ENCODE data around the gene MTX1. TPM values are rescaled to one million over a fixed set of nuclear protein-coding genes. Genes with fewer than 3 reads are reported as not detected.
"Not testable (repeated sequence)": the region's sequence is repeated elsewhere in the genome, so short reads cannot be mapped to it uniquely, and the experiment has no call there.

Gene MTX1
- total RNA-seq, 4 donors from 2014 or later, result 34.1 to 52.8 (median 38.0) TPM

- 81% methylated on average over 2 of the region's 3 CpGs for WGBS
These were observed 34.4 kb downstream of the MTX1 start for GRCh38 chr1:155242805-155243358.

GRCh38 chr1:155244368-155245162 is 36.1 kb downstream of the MTX1 start:
- Histone ChIP-seq H3K4me1 (peaks cover 17 to 50% (median 49%) of the 10 kb centered on the region in 4 donors), H3K27ac (replicated peaks in 1 of 4) (peak overlapping the region; percentile 83 to 92 (median 90)), H3K36me3 (peaks cover 10 to 31% (median 20%) of the 10 kb centered on the region in 4 donors), H3K9me3 (peaks cover 0 to 3% (median 0%) of the 10 kb centered on the region in 4 donors), H3K4me3 (peak overlapping the region; percentile 56 to 68 (median 60)), H3K27me3 (peaks cover 0 to 4% (median 0%) of the 10 kb centered on the region in 4 donors)
- under 1% methylated on average over 52 of the region's 53 CpGs for WGBS
- DNase-seq (ENCODE audit: extremely low spot score), result peak; percentile 99
- TF ChIP-seq CTCF (IDR thresholded peaks at IDR 0.05) (peak; percentile 54 to 74 (median 66)), POLR2A (IDR thresholded peaks at IDR 0.05; ENCODE audit: low read depth) (peak; percentile 67), EP300 (IDR thresholded peaks at IDR 0.05) (no peak), POLR2AphosphoS5 (IDR thresholded peaks at IDR 0.05) (peak; percentile 94 to 95)
- intact Hi-C loops (cut with DNase I), result no loop called here

More at GRCh38 chr1:155242805-155243358, 34.4 kb downstream of the MTX1 start:
- DNase-seq (ENCODE audit: extremely low spot score), result no peak
- Histone ChIP-seq H3K27me3 (peaks cover 0 to 4% (median 0%) of the 10 kb centered on the region in 4 donors), H3K4me3 (peak overlapping the region; percentile 56 to 68 (median 60)), H3K27ac (replicated peaks in 1 of 4) (peak overlapping the region; percentile 83 to 92 (median 90)), H3K9me3 (peaks cover 0 to 3% (median 0%) of the 10 kb centered on the region in 4 donors), H3K4me1 (peaks cover 17 to 50% (median 49%) of the 10 kb centered on the region in 4 donors), H3K36me3 (peaks cover 7 to 30% (median 19%) of the 10 kb centered on the region in 4 donors)
- intact Hi-C loops (cut with DNase I), result no loop called here
- TF ChIP-seq POLR2AphosphoS5 (IDR thresholded peaks at IDR 0.05), result peak in 1 of 2 donors; percentile 20
- no peak for TF ChIP-seq CTCF (IDR thresholded peaks at IDR 0.05)

GRCh38 chr1:155245163-155245524 is 36.6 kb downstream of the MTX1 start:
- no peak for DNase-seq (ENCODE audit: extremely low spot score)
- 44% methylated on average over 6 of the region's 8 CpGs for WGBS
- intact Hi-C loops (cut with DNase I), result no loop called here
- Histone ChIP-seq H3K27ac (replicated peaks in 1 of 4) (peak overlapping the region; percentile 83 to 92 (median 90)), H3K36me3 (peaks cover 10 to 30% (median 19%) of the 10 kb centered on the region in 4 donors), H3K9me3 (peaks cover 0 to 3% (median 0%) of the 10 kb centered on the region in 4 donors), H3K4me3 (peak overlapping the region; percentile 56 to 68 (median 60)), H3K4me1 (peaks cover 17 to 47% (median 47%) of the 10 kb centered on the region in 4 donors), H3K27me3 (peaks cover 0 to 4% (median 0%) of the 10 kb centered on the region in 4 donors)
- TF ChIP-seq EP300 (IDR thresholded peaks at IDR 0.05) (no peak), POLR2A (IDR thresholded peaks at IDR 0.05; ENCODE audit: low read depth) (no peak), CTCF (IDR thresholded peaks at IDR 0.05) (no peak), POLR2AphosphoS5 (IDR thresholded peaks at IDR 0.05) (no peak)

- DNase-seq (ENCODE audit: extremely low spot score); H3K4me3 ChIP-seq; H3K9me3 ChIP-seq; intact Hi-C loops (cut with DNase I); H3K27me3 ChIP-seq; H3K27ac ChIP-seq (replicated peaks in 1 of 4): not testable (repeated sequence)
- peaks cover 10 to 33% (median 19%) of the 10 kb centered on the region in 4 donors for H3K36me3 ChIP-seq
- H3K4me1 ChIP-seq, result peaks cover 17 to 45% (median 44%) of the 10 kb centered on the region in 4 donors
- WGBS, result 95% methylated on average over 3 of the region's 3 CpGs
These were observed 38.3 kb downstream of the MTX1 start for GRCh38 chr1:155246796-155247195.

Data from esophagus muscularis mucosa (tissue), 4 donors.